ENCODE data around the gene PACSIN1.

- no peak for TF ChIP-seq CTCF (IDR thresholded peaks at IDR 0.05; ENCODE audit: low read depth, low read length)
- no peak for TF ChIP-seq EZH2phosphoT487 (IDR thresholded peaks at IDR 0.05; ENCODE audit: low read depth)
Measured at GRCh38 chr6:34517461-34517881, 51.6 kb downstream of the PACSIN1 start.
